ENCODE data around the gene PRCP.

GRCh38 chr11:82942376-82942775 lies 42.1 kb upstream of the PRCP start:
- no peak for TF ChIP-seq CTCF (IDR thresholded peaks at IDR 0.05)
- TF ChIP-seq POLR2A (IDR thresholded peaks at IDR 0.05): no peak
- no peak for TF ChIP-seq EP300 (IDR thresholded peaks at IDR 0.05)

Data from ovary (tissue), 3 donors.